Suprapubic skin (tissue), 3 donors: ENCODE data around the gene TXNDC2.

ENCODE experiments used
- CTCF ChIP-seq, 2 donors: fragments of 200-600 bp in 1 of 2; fragments of 450-650 bp in 1 of 2; sonication (generic) in 1 of 2; IDR thresholded peaks; one replicate each; pipeline ENCODE4 v1.5.1; 2016 to 2019; ENCODE audit warnings: antibody characterized with exemption in 2 of 2, mild to moderate bottlenecking in 1 of 2, moderate library complexity in 1 of 2
- POLR2AphosphoS5 ChIP-seq, 3 donors: sonication (generic); formaldehyde crosslinking; IDR thresholded peaks; one replicate each; pipeline ENCODE4 v1.6.1; 2017; ENCODE audit warnings: antibody characterized with exemption in 3 of 3

- TF ChIP-seq POLR2AphosphoS5 (IDR thresholded peaks at IDR 0.05) (no peak), CTCF (IDR thresholded peaks at IDR 0.05) (no peak)
Measured at GRCh38 chr18:9897129-9897528, 11.4 kb downstream of the TXNDC2 start.
